ENCODE results near the gene KLHL13. TPM values are rescaled to one million over a fixed set of nuclear protein-coding genes. Genes with fewer than 3 reads are reported as not detected.

KLHL13 gene
- polyA plus RNA-seq, 1 donor from 2014 or later = 15.7 TPM

DNA sequence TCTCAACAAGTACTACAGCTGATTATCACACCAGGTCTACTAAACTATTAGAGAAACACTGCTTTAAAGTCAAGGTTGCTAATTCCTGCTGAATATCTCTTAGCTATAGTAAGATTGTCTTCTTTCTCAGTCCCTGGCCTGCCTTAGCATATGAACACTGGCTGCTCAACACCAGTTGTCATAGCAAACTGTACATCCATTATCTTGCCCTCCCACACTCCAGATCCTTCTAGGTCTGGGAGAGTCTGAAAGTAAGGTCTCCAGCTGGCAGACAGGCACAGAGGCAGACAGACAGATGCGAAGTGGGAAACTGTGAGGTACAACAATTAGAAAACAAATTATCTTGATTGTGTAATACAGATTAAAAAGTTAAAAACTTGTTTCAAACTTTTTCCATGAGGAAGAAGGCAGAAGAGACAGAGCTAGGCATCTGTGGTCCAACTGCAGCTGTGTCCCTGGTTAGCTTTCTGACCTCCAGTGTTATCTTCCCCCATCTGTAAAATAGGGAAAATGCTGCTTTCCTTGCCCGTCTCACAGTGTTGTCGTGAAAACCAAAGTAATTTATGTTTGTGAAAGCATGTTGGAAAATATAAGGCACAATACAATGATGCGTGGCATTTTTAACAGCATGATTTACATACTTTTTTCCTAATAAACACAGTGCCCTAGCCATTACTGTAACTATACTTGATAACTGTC lies 133.8 kb downstream of the KLHL13 start:
- Histone ChIP-seq H4K20me1 (ENCODE audit: insufficient read depth) (no peaks in the 10 kb centered on the region), H3K9me3 (ENCODE audit: low read length) (no peaks in the 10 kb centered on the region), H2AFZ (ENCODE audit: low read depth, low read length) (no peak overlapping the region), H3K36me3 (ENCODE audit: insufficient read depth, low read length) (no peaks in the 10 kb centered on the region), H3K9me2 (ENCODE audit: insufficient read depth, low read length) (no peaks in the 10 kb centered on the region), H3K79me2 (replicated peaks; ENCODE audit: insufficient read depth, low read length) (no peaks in the 10 kb centered on the region), H3K9ac (ENCODE audit: low read length) (no peak overlapping the region), H3K27me3 (ENCODE audit: insufficient read depth, low read depth, low read length) (no peaks in the 10 kb centered on the region), H3K4me2 (ENCODE audit: low read length) (no peak overlapping the region), H3K27ac (ENCODE audit: low read length) (no peak overlapping the region), H3F3A (ENCODE audit: insufficient read depth, low read length, poor library complexity, severe bottlenecking) (no peaks in the 10 kb centered on the region), H3K4me3 (ENCODE audit: low read length) (no peak overlapping the region)
- TF ChIP-seq EZH2 (IDR thresholded peaks at IDR 0.05; ENCODE audit: borderline replicate concordance, insufficient read depth, low read length, poor library complexity, severe bottlenecking) = no peak
- TF ChIP-seq EP300 (conservative IDR thresholded peaks at IDR 0.05; ENCODE audit: poor library complexity, severe bottlenecking) = no peak
- no peak for TF ChIP-seq SMC3 (conservative IDR thresholded peaks at IDR 0.05; ENCODE audit: poor library complexity)
- TF ChIP-seq, protein P1, sequence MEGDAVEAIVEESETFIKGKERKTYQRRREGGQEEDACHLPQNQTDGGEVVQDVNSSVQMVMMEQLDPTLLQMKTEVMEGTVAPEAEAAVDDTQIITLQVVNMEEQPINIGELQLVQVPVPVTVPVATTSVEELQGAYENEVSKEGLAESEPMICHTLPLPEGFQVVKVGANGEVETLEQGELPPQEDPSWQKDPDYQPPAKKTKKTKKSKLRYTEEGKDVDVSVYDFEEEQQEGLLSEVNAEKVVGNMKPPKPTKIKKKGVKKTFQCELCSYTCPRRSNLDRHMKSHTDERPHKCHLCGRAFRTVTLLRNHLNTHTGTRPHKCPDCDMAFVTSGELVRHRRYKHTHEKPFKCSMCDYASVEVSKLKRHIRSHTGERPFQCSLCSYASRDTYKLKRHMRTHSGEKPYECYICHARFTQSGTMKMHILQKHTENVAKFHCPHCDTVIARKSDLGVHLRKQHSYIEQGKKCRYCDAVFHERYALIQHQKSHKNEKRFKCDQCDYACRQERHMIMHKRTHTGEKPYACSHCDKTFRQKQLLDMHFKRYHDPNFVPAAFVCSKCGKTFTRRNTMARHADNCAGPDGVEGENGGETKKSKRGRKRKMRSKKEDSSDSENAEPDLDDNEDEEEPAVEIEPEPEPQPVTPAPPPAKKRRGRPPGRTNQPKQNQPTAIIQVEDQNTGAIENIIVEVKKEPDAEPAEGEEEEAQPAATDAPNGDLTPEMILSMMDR (IDR thresholded peaks at IDR 0.05; ENCODE audit: poor library complexity, severe bottlenecking) = no peak
- no peak for TF ChIP-seq TAF1 (IDR thresholded peaks at IDR 0.05; ENCODE audit: low read depth)

DNA sequence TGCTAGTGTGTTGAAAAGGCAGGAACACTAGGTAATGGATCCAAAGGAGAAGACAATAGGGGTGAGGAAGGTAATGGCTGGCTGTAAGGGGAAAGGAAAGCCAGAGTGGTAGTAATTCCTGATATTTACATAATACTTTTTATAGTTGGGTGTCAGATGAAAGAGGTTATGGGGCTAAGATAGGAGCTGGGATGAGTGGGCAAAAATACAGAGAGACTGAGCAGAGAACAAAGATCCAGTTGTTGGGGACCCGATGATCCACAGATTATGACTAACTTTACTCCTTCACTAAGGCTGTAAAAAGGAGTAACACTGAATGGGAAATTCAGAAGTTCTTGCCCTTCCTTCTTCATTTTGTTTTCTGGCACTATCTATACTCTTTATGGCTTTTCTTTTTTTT lies 138.2 kb downstream of the KLHL13 start:
- H3K27me3 ChIP-seq (ENCODE audit: insufficient read depth, low read depth, low read length) = no peaks in the 10 kb centered on the region
- H4K20me1 ChIP-seq (ENCODE audit: insufficient read depth) = no peaks in the 10 kb centered on the region
- no peaks in the 10 kb centered on the region for H3K36me3 ChIP-seq (ENCODE audit: insufficient read depth, low read length)
- H3F3A ChIP-seq (ENCODE audit: insufficient read depth, low read length, poor library complexity, severe bottlenecking) = no peaks in the 10 kb centered on the region
- TF ChIP-seq TAF1 (IDR thresholded peaks at IDR 0.05; ENCODE audit: low read depth) (no peak), MXI1 (conservative IDR thresholded peaks at IDR 0.05; ENCODE audit: poor library complexity, severe bottlenecking) (no peak), SMC3 (conservative IDR thresholded peaks at IDR 0.05; ENCODE audit: poor library complexity) (no peak), EP300 (conservative IDR thresholded peaks at IDR 0.05; ENCODE audit: poor library complexity, severe bottlenecking) (no peak), RAD21 (conservative IDR thresholded peaks at IDR 0.05) (no peak), EZH2 (IDR thresholded peaks at IDR 0.05; ENCODE audit: borderline replicate concordance, insufficient read depth, low read length, poor library complexity, severe bottlenecking) (no peak), POLR2AphosphoS5 (IDR thresholded peaks at IDR 0.05) (no peak)
- TF ChIP-seq, protein P1 (IDR thresholded peaks at IDR 0.05; ENCODE audit: poor library complexity, severe bottlenecking) = no peak
- TF ChIP-seq, protein P2, sequence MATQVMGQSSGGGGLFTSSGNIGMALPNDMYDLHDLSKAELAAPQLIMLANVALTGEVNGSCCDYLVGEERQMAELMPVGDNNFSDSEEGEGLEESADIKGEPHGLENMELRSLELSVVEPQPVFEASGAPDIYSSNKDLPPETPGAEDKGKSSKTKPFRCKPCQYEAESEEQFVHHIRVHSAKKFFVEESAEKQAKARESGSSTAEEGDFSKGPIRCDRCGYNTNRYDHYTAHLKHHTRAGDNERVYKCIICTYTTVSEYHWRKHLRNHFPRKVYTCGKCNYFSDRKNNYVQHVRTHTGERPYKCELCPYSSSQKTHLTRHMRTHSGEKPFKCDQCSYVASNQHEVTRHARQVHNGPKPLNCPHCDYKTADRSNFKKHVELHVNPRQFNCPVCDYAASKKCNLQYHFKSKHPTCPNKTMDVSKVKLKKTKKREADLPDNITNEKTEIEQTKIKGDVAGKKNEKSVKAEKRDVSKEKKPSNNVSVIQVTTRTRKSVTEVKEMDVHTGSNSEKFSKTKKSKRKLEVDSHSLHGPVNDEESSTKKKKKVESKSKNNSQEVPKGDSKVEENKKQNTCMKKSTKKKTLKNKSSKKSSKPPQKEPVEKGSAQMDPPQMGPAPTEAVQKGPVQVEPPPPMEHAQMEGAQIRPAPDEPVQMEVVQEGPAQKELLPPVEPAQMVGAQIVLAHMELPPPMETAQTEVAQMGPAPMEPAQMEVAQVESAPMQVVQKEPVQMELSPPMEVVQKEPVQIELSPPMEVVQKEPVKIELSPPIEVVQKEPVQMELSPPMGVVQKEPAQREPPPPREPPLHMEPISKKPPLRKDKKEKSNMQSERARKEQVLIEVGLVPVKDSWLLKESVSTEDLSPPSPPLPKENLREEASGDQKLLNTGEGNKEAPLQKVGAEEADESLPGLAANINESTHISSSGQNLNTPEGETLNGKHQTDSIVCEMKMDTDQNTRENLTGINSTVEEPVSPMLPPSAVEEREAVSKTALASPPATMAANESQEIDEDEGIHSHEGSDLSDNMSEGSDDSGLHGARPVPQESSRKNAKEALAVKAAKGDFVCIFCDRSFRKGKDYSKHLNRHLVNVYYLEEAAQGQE (IDR thresholded peaks at IDR 0.05; ENCODE audit: borderline replicate concordance) = no peak
- H3K9me3 ChIP-seq (ENCODE audit: low read length) = no peaks in the 10 kb centered on the region
- H3K4me2 ChIP-seq (ENCODE audit: low read length) = no peak overlapping the region
- H3K27ac ChIP-seq (ENCODE audit: low read length) = no peak overlapping the region
- no peak overlapping the region for H3K4me3 ChIP-seq (ENCODE audit: low read length)
- no peaks in the 10 kb centered on the region for H3K9me2 ChIP-seq (ENCODE audit: insufficient read depth, low read length)
- no peak overlapping the region for H3K9ac ChIP-seq (ENCODE audit: low read length)
- no peaks in the 10 kb centered on the region for H3K79me2 ChIP-seq (replicated peaks; ENCODE audit: insufficient read depth, low read length)
- no peak overlapping the region for H2AFZ ChIP-seq (ENCODE audit: low read depth, low read length)
